ENCODE measurements around the gene WBP2. TPM values are rescaled to one million over a fixed set of nuclear protein-coding genes. Genes with fewer than 3 reads are reported as not detected.
A peak's percentile ranks its signal among the peaks of the same experiment; 100 is the strongest.

The WBP2 gene
- total RNA-seq, 1 donor from 2014 or later = 17.9 TPM

- TF ChIP-seq CTCF (IDR thresholded peaks at IDR 0.05; ENCODE audit: insufficient read depth, low read length, severe bottlenecking) = no peak
- Histone ChIP-seq H3K4me3 (ENCODE audit: low read depth, low read length) (no peak overlapping the region), H3K27me3 (ENCODE audit: control insufficient read depth, insufficient read depth, low read length) (no peaks in the 10 kb centered on the region), H3K36me3 (ENCODE audit: control insufficient read depth, insufficient read depth, low read length) (peaks cover 19% of the 10 kb centered on the region)
- DNase-seq (ENCODE audit: low read depth) (no peak), FAIRE-seq (no peak)
Observed at GRCh38 chr17:75899353-75899752, 44.2 kb upstream of the WBP2 start.

- no peak overlapping the region for H3K4me3 ChIP-seq (ENCODE audit: low read depth, low read length)
- FAIRE-seq (no peak), DNase-seq (ENCODE audit: low read depth) (no peak)
- no peak for TF ChIP-seq CTCF (IDR thresholded peaks at IDR 0.05; ENCODE audit: insufficient read depth, low read length, severe bottlenecking)
- H3K36me3 ChIP-seq (ENCODE audit: control insufficient read depth, insufficient read depth, low read length) = peaks cover 19% of the 10 kb centered on the region
- H3K27me3 ChIP-seq (ENCODE audit: control insufficient read depth, insufficient read depth, low read length) = no peaks in the 10 kb centered on the region
Observed at GRCh38 chr17:75898791-75899190, 43.7 kb upstream of the WBP2 start.

GRCh38 chr17:75898065-75898464 is 42.9 kb upstream of the WBP2 start:
- TF ChIP-seq CTCF (IDR thresholded peaks at IDR 0.05; ENCODE audit: insufficient read depth, low read length, severe bottlenecking) = no peak
- no peak for DNase-seq (ENCODE audit: low read depth)
- Histone ChIP-seq H3K36me3 (ENCODE audit: control insufficient read depth, insufficient read depth, low read length) (peaks cover 21% of the 10 kb centered on the region), H3K27me3 (ENCODE audit: control insufficient read depth, insufficient read depth, low read length) (no peaks in the 10 kb centered on the region), H3K4me3 (ENCODE audit: low read depth, low read length) (no peak overlapping the region)
- no peak for FAIRE-seq

GRCh38 chr17:75897160-75898019 is 42.3 kb upstream of the WBP2 start:
- FAIRE-seq (no peak), DNase-seq (ENCODE audit: low read depth) (no peak)
- Histone ChIP-seq H3K27me3 (ENCODE audit: control insufficient read depth, insufficient read depth, low read length) (no peaks in the 10 kb centered on the region), H3K36me3 (ENCODE audit: control insufficient read depth, insufficient read depth, low read length) (peaks cover 21% of the 10 kb centered on the region), H3K4me3 (ENCODE audit: low read depth, low read length) (peak overlapping the region; percentile 74)
- no peak for TF ChIP-seq CTCF (IDR thresholded peaks at IDR 0.05; ENCODE audit: insufficient read depth, low read length, severe bottlenecking)

- FAIRE-seq (no peak), DNase-seq (ENCODE audit: low read depth) (peak; percentile 57)
- Histone ChIP-seq H3K36me3 (ENCODE audit: control insufficient read depth, insufficient read depth, low read length) (peaks cover 20% of the 10 kb centered on the region), H3K4me3 (ENCODE audit: low read depth, low read length) (peak within 1 kb of the TSS; percentile 74), H3K27me3 (ENCODE audit: control insufficient read depth, insufficient read depth, low read length) (no peaks in the 10 kb centered on the region)
- TF ChIP-seq CTCF (IDR thresholded peaks at IDR 0.05; ENCODE audit: insufficient read depth, low read length, severe bottlenecking) = peak; percentile 57
Observed at GRCh38 chr17:75896415-75897159, 41.5 kb upstream of the WBP2 start, which contains the start of gene TRIM65. Gene TRIM65, minus strand, starts transcription at chr17:75896951. Its CDS starts 14 bp downstream, at chr17:75896937.

All from bronchial epithelial cell (primary cell).